HepG2 (cell line): ENCODE measurements around the gene KIF2C. TPM values are rescaled to one million over a fixed set of nuclear protein-coding genes. Genes with fewer than 3 reads are reported as not detected.

Source experiments
- ARNT ChIP-seq: fragments of 450-650 bp; IDR thresholded peaks from 2 replicates; pipeline ENCODE4 v1.6.1; 2017
- DMAP1 ChIP-seq: IDR thresholded peaks from 2 replicates; pipeline ENCODE4 v1.6.1; 2016
- HHEX ChIP-seq: IDR thresholded peaks from 2 replicates; pipeline ENCODE4 v1.6.1; 2016; ENCODE audit warnings: control low read depth
- HOXA3 ChIP-seq: sonication (generic); formaldehyde crosslinking; IDR thresholded peaks from 2 replicates; pipeline ENCODE4 v1.5.0; 2020; ENCODE audit warnings: missing genetic modification reagents
- JUNB ChIP-seq: sonication (generic); formaldehyde crosslinking; IDR thresholded peaks from 2 replicates; pipeline ENCODE4 v1.8.0; 2022; ENCODE audit warnings: missing genetic modification reagents, mild to moderate bottlenecking, borderline replicate concordance
- KLF16 ChIP-seq, 2 experiments: sonication (generic) in 1 of 2; formaldehyde crosslinking in 1 of 2; IDR thresholded peaks; 2 replicates each; pipeline versions ENCODE4 v1.6.1 to v1.8.0; 2016 to 2023; ENCODE audit warnings: missing genetic modification reagents in 2 of 2, missing compliant biosample characterization in 1 of 2
- KMT2B ChIP-seq: IDR thresholded peaks from 2 replicates; pipeline ENCODE4 v1.6.1; 2016; ENCODE audit warnings: missing genetic modification reagents, missing compliant biosample characterization
- MNT ChIP-seq: fragments of 450-650 bp; IDR thresholded peaks from 2 replicates; pipeline ENCODE4 v1.6.1; 2016
- TBL1XR1 ChIP-seq: fragments of 150-350 bp; IDR thresholded peaks from 2 replicates; pipeline ENCODE4 v1.6.1; 2014; ENCODE audit warnings: borderline replicate concordance, low read length; ENCODE audit not compliant: partially characterized antibody
- TFDP2 ChIP-seq: sonication (generic); formaldehyde crosslinking; IDR thresholded peaks from 2 replicates; pipeline ENCODE4 v1.4.0; 2020; ENCODE audit warnings: missing genetic modification reagents
- ZNF33A ChIP-seq: sonication (generic); formaldehyde crosslinking; IDR thresholded peaks from 2 replicates; pipeline ENCODE4 v1.5.1; 2020; ENCODE audit warnings: missing genetic modification reagents, mild to moderate bottlenecking, moderate library complexity, borderline replicate concordance
- ZNF75D ChIP-seq: sonication (generic); formaldehyde crosslinking; IDR thresholded peaks from 2 replicates; pipeline ENCODE4 v1.8.1; 2023; ENCODE audit warnings: missing genetic modification reagents, mild to moderate bottlenecking, borderline replicate concordance
- polyA plus RNA-seq, 8 experiments: library from polyadenylated mRNA; depleted of rRNA in 3 of 8; stranded (reverse) in 7 of 8; unstranded in 1 of 8; fragments of >200 nt; fragmentation: Illumina TruSeq in 4 of 8; extraction: Trizol in 4 of 8; gene quantifications; 2 replicates each; pipeline versions ENCODE4 v1.2.1 to v1.2.3, GENCODE V29; 2011 to 2016; ENCODE audit warnings: low read depth in 4 of 8, missing spikeins in 1 of 8, mixed read lengths in 1 of 8; ENCODE audit not compliant: insufficient read depth in 1 of 8
- total RNA-seq, 5 experiments: library from RNA; depleted of rRNA; stranded (reverse); fragments of >200 nt; fragmentation: Illumina TruSeq; extraction: Trizol; gene quantifications; 2 replicates each; pipeline ENCODE4 v1.2.3, GENCODE V29; 2016; ENCODE audit warnings: low read depth in 1 of 5
- TF ChIP-seq, protein P1 (sequence below): sonication (generic); formaldehyde crosslinking; IDR thresholded peaks from 2 replicates; pipeline ENCODE4 v1.4.0; 2020; ENCODE audit warnings: missing genetic modification reagents
- TF ChIP-seq, protein P2 (sequence below): sonication (generic); formaldehyde crosslinking; IDR thresholded peaks from 2 replicates; pipeline ENCODE4 v1.5.1; 2020; ENCODE audit warnings: missing genetic modification reagents, mild to moderate bottlenecking, borderline replicate concordance

KIF2C gene
- total and polyA plus RNA-seq, 2 of the 13 experiments (the other 11 are each of a cell fraction or from before 2014, with no cell fraction given) = 29.7 to 53.7 TPM

GRCh38 chr1:44807364-44808062 is 67.9 kb downstream of the KIF2C start (continued):
- TF ChIP-seq TFDP2 (CRISPR knock-in tag) (peak; percentile 75), ARNT (no peak), KLF16 (CRISPR knock-in tag; IDR thresholded peaks at IDR 0.05) (peak in 1 of 2 experiments; percentile 74; a peak in 2 of 4 replicates), TBL1XR1 (peak; percentile 50), HHEX (CRISPR knock-in tag) (no peak), DMAP1 (CRISPR knock-in tag) (peak; percentile 87), ZNF33A (CRISPR knock-in tag) (peak; percentile 95), JUNB (peak; percentile 86; the same call in 1 of the 2 replicates), MNT (peak; percentile 93), ZNF75D (CRISPR knock-in tag) (no peak), HOXA3 (CRISPR knock-in tag) (peak; percentile 59; the same call in 1 of the 2 replicates), KMT2B (CRISPR knock-in tag) (no peak; the same call in 1 of the 2 replicates)
- TF ChIP-seq, protein P1, sequence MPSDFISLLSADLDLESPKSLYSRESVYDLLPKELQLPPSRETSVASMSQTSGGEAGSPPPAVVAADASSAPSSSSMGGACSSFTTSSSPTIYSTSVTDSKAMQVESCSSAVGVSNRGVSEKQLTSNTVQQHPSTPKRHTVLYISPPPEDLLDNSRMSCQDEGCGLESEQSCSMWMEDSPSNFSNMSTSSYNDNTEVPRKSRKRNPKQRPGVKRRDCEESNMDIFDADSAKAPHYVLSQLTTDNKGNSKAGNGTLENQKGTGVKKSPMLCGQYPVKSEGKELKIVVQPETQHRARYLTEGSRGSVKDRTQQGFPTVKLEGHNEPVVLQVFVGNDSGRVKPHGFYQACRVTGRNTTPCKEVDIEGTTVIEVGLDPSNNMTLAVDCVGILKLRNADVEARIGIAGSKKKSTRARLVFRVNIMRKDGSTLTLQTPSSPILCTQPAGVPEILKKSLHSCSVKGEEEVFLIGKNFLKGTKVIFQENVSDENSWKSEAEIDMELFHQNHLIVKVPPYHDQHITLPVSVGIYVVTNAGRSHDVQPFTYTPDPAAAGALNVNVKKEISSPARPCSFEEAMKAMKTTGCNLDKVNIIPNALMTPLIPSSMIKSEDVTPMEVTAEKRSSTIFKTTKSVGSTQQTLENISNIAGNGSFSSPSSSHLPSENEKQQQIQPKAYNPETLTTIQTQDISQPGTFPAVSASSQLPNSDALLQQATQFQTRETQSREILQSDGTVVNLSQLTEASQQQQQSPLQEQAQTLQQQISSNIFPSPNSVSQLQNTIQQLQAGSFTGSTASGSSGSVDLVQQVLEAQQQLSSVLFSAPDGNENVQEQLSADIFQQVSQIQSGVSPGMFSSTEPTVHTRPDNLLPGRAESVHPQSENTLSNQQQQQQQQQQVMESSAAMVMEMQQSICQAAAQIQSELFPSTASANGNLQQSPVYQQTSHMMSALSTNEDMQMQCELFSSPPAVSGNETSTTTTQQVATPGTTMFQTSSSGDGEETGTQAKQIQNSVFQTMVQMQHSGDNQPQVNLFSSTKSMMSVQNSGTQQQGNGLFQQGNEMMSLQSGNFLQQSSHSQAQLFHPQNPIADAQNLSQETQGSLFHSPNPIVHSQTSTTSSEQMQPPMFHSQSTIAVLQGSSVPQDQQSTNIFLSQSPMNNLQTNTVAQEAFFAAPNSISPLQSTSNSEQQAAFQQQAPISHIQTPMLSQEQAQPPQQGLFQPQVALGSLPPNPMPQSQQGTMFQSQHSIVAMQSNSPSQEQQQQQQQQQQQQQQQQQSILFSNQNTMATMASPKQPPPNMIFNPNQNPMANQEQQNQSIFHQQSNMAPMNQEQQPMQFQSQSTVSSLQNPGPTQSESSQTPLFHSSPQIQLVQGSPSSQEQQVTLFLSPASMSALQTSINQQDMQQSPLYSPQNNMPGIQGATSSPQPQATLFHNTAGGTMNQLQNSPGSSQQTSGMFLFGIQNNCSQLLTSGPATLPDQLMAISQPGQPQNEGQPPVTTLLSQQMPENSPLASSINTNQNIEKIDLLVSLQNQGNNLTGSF = no peak
- TF ChIP-seq, protein P2, sequence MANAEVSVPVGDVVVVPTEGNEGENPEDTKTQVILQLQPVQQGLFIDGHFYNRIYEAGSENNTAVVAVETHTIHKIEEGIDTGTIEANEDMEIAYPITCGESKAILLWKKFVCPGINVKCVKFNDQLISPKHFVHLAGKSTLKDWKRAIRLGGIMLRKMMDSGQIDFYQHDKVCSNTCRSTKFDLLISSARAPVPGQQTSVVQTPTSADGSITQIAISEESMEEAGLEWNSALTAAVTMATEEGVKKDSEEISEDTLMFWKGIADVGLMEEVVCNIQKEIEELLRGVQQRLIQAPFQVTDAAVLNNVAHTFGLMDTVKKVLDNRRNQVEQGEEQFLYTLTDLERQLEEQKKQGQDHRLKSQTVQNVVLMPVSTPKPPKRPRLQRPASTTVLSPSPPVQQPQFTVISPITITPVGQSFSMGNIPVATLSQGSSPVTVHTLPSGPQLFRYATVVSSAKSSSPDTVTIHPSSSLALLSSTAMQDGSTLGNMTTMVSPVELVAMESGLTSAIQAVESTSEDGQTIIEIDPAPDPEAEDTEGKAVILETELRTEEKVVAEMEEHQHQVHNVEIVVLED = no peak; the same call in none of the 2 replicates
